Anterior cingulate cortex (tissue), 58 donors: ENCODE results near the gene RNASEL.

Experiments
- DNase-seq, 58 donors: peaks; one replicate each; lab custom pipeline; 2025; lab: John Stamatoyannopoulos, UW

RNASEL gene

GRCh38 chr1:182622901-182623528, 34.0 kb upstream of the RNASEL start:
- DNase-seq: no peak

GRCh38 chr1:182621906-182622305, 32.9 kb upstream of the RNASEL start:
- DNase-seq: no peak

GRCh38 chr1:182620924-182621585, 32.0 kb upstream of the RNASEL start:
- no peak for DNase-seq

- DNase-seq: peak in 8 of 58 donors; percentile 3 to 68 (median 22)
These were observed 28.8 kb upstream of the RNASEL start for GRCh38 chr1:182617734-182618351.

GRCh38 chr1:182617014-182617429, 28.0 kb upstream of the RNASEL start:
- DNase-seq: no peak

- DNase-seq: peak in 54 of 58 donors; percentile 17 to 83 (median 62)
These were observed 27.3 kb upstream of the RNASEL start for GRCh38 chr1:182616130-182617013.

GRCh38 chr1:182615468-182616129, 26.5 kb upstream of the RNASEL start:
- peak in 45 of 58 donors; percentile 9 to 82 (median 52) for DNase-seq

GRCh38 chr1:182614796-182615454, 25.9 kb upstream of the RNASEL start:
- DNase-seq: peak in 54 of 58 donors; percentile 26 to 87 (median 63)

GRCh38 chr1:182611787-182612186, 22.7 kb upstream of the RNASEL start:
- no peak for DNase-seq

GRCh38 chr1:182611326-182611725, 22.3 kb upstream of the RNASEL start:
- DNase-seq: no peak

GRCh38 chr1:182610606-182611194, 21.6 kb upstream of the RNASEL start:
- DNase-seq: no peak

GRCh38 chr1:182608845-182609610, 20.0 kb upstream of the RNASEL start:
- DNase-seq: no peak

- no peak for DNase-seq
These were observed 19.2 kb upstream of the RNASEL start for GRCh38 chr1:182608236-182608635.

GRCh38 chr1:182607566-182607965, 18.5 kb upstream of the RNASEL start:
- no peak for DNase-seq

GRCh38 chr1:182604175-182605164, 15.4 kb upstream of the RNASEL start, which contains the start of gene RGS16:
Gene RGS16, minus strand, starts transcription at chr1:182604389. Its CDS starts 130 bp downstream, at chr1:182604259.
- peak; percentile 16 to 93 (median 85) for DNase-seq

- peak in 1 of 58 donors; percentile 9 for DNase-seq
These were observed 14.7 kb upstream of the RNASEL start for GRCh38 chr1:182603646-182604174.
